Measurements from ENCODE around the gene SLC26A8.

SLC26A8 gene

DNA sequence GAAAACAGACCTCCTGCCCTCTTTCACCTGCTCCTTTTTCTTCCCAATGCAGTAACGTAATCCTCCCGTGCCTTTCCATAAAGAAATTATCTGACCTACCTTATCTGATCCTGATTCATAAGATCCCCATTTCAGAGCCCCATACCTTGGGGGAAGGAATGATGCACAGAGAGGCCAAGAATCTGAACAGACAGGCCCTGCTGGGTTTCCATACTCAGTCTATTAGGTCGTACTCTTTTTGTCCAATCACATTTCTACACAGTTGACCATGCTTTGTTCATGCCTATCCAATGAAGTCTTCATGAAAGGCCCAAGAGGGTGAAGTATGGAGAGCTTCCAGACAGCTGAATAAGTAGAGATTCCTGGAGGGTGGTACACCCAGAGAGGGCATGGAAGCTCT is 128.9 kb downstream of the SLC26A8 start:
- Mint-ChIP-seq H3K4me3 (no peak overlapping the region), H3K4me1 (ENCODE audit: low read depth) (peaks cover 6% of the 10 kb centered on the region), H3K36me3 (ENCODE audit: low read depth) (peaks cover 15% of the 10 kb centered on the region), H3K27ac (no peak overlapping the region), H3K9me3 (peaks cover 7% of the 10 kb centered on the region), H3K27me3 (no peaks in the 10 kb centered on the region)
- intact Hi-C loops (cut with micrococcal nuclease), result no loop called here

DNA sequence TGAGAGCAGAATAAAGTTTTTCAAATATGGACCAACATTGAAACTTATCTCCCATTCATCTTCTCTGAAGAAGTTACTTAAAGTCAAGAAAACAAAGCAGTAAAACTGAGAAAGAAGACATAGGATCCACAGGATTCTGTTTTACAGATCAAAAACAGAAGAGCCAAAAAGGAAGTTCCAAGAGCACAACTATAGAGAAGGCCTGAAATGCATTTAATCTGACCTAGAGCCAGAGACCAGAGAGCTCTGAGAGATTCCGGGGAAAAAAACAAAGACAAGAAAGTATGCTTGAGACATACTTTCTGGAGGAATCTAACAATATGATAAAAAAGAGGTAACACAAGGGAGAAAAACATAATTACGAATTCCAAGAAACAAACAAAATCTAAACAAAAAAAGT is 129.7 kb downstream of the SLC26A8 start:
- Mint-ChIP-seq H3K36me3 (ENCODE audit: low read depth) (peaks cover 17% of the 10 kb centered on the region), H3K9me3 (peaks cover 7% of the 10 kb centered on the region), H3K27ac (no peak overlapping the region), H3K4me3 (no peak overlapping the region), H3K4me1 (ENCODE audit: low read depth) (peaks cover 6% of the 10 kb centered on the region), H3K27me3 (no peaks in the 10 kb centered on the region)
- intact Hi-C loops (cut with micrococcal nuclease), result no loop called here

All from dendritic cell treated with granulocyte-macrophage colony-stimulating factor and Interleukin-4, amounts not matched to agents 40 ng/mL and 50 ng/mL, for 4 days (primary cell).